Endothelial cell of umbilical vein (primary cell): ENCODE results near the gene GBP5. TPM values are rescaled to one million over a fixed set of nuclear protein-coding genes. Genes with fewer than 3 reads are reported as not detected.

Experiments used
- BruUV-seq: library from RNA; stranded (reverse); fragments of 400-500 nt; replicated peaks from 2 replicates; lab custom pipeline; 2021; lab: Mats Ljungman, UMichigan
- CTCF ChIA-PET: fragments of 300-600, 350-600 bp; sonication (Branson Sonifier 250); formaldehyde crosslinking; loops from one replicate; lab custom pipeline; 2021; ENCODE audit warnings: antibody characterized with exemption, inconsistent platforms; lab: Charles Lee
- POLR2A ChIA-PET: fragments of 300-600, 350-600 bp; sonication (Branson Sonifier 250); formaldehyde crosslinking; loops from one replicate; lab custom pipeline; 2021; ENCODE audit warnings: antibody characterized with exemption, inconsistent platforms; lab: Charles Lee
- DNase-seq: peaks from one replicate; pipeline ENCODE4 v3.0.0-alpha.2; 2011; ENCODE audit warnings: low read depth, low spot score
- FAIRE-seq: peaks from 2 replicates; lab custom pipeline; 2011; peaks lifted over from hg19 to GRCh38; lab: Jason Lieb, UNC
- H2AFZ ChIP-seq: 2 replicates; pipeline ENCODE4 v1.6.0; 2012; ENCODE audit warnings: low read depth, low read length, control low read depth, inconsistent platforms
- H3K27ac ChIP-seq: 2 replicates; pipeline ENCODE4 v1.5.1; 2011; ENCODE audit warnings: low read depth, mild to moderate bottlenecking, control low read depth, low read length, moderate library complexity; ENCODE audit not compliant: insufficient read depth
- H3K27me3 ChIP-seq, 2 experiments: 2 replicates each; pipeline versions ENCODE4 v1.6.0 to v1.6.1; 2011; ENCODE audit warnings: low read length in 2 of 2, mixed read lengths in 1 of 2; ENCODE audit not compliant: control insufficient read depth in 2 of 2, insufficient read depth in 2 of 2
- H3K36me3 ChIP-seq, 2 experiments: 2 replicates in 1 of 2; 3 replicates in 1 of 2; pipeline ENCODE4 v1.5.1; 2011; ENCODE audit warnings: low read length in 2 of 2, mild to moderate bottlenecking in 1 of 2, moderate library complexity in 1 of 2; ENCODE audit not compliant: control insufficient read depth in 2 of 2, insufficient read depth in 2 of 2; ENCODE audit errors: extremely low read depth in 1 of 2
- H3K4me1 ChIP-seq: 3 replicates; pipeline ENCODE4 v1.5.1; 2011; ENCODE audit warnings: mild to moderate bottlenecking, low read length; ENCODE audit not compliant: control insufficient read depth, insufficient read depth; ENCODE audit errors: extremely low read depth
- H3K4me2 ChIP-seq: 2 replicates; pipeline ENCODE4 v1.6.1; 2011; ENCODE audit warnings: low read length, control low read depth, mixed read lengths; ENCODE audit not compliant: insufficient read depth
- H3K4me3 ChIP-seq, 3 experiments: fragments of 200-600 bp in 1 of 3; sonication (generic), shearing (Covaris generic) in 1 of 3; replicated peaks in 1 of 3; 2 replicates each; pipeline ENCODE4 v1.5.1; 2011 to 2016; ENCODE audit warnings: control low read depth in 3 of 3, low read length in 3 of 3, mild to moderate bottlenecking in 2 of 3, inconsistent platforms in 1 of 3, low read depth in 1 of 3, moderate library complexity in 1 of 3; ENCODE audit not compliant: insufficient read depth in 1 of 3
- H3K79me2 ChIP-seq: 2 replicates; pipeline ENCODE4 v1.6.0; 2012; ENCODE audit warnings: low read length, inconsistent platforms; ENCODE audit not compliant: control insufficient read depth, insufficient read depth
- H3K9ac ChIP-seq: replicated peaks from 2 replicates; pipeline ENCODE3; 2011; ENCODE audit warnings: low read length, control low read depth; ENCODE audit not compliant: insufficient read depth; ENCODE audit errors: extremely low read depth
- H3K9me1 ChIP-seq: replicated peaks from 3 replicates; pipeline ENCODE4 v1.6.0; 2011; ENCODE audit warnings: mild to moderate bottlenecking, low read length; ENCODE audit not compliant: control insufficient read depth, insufficient read depth; ENCODE audit errors: extremely low read depth
- H3K9me3 ChIP-seq: replicated peaks from 2 replicates; pipeline ENCODE4 v1.5.1; 2012; ENCODE audit warnings: low read length, inconsistent platforms; ENCODE audit not compliant: control insufficient read depth, insufficient read depth
- H4K20me1 ChIP-seq: replicated peaks from 2 replicates; pipeline ENCODE3; 2011; ENCODE audit warnings: mild to moderate bottlenecking, low read length; ENCODE audit not compliant: control insufficient read depth, insufficient read depth; ENCODE audit errors: extremely low read depth
- EZH2 ChIP-seq: IDR thresholded peaks from 2 replicates; pipeline ENCODE4 v1.6.1; 2012; ENCODE audit warnings: borderline replicate concordance, low read depth, mild to moderate bottlenecking, moderate library complexity, low read length, inconsistent platforms; ENCODE audit not compliant: severe bottlenecking
- FOS ChIP-seq: IDR thresholded peaks from 2 replicates; pipeline ENCODE4 v1.6.1; 2011; ENCODE audit warnings: mild to moderate bottlenecking, low read length, moderate library complexity, borderline replicate concordance; ENCODE audit not compliant: insufficient read depth
- GATA2 ChIP-seq: IDR thresholded peaks from 2 replicates; pipeline ENCODE4 v1.7.0; 2011; ENCODE audit warnings: low read depth, mild to moderate bottlenecking, moderate library complexity, mixed read lengths, low read length; ENCODE audit not compliant: insufficient read length, insufficient read depth
- JUN ChIP-seq: IDR thresholded peaks from 2 replicates; pipeline ENCODE4 v1.6.1; 2011; ENCODE audit warnings: borderline replicate concordance, low read depth; ENCODE audit not compliant: insufficient read length, insufficient read depth
- MYC ChIP-seq: IDR thresholded peaks from one replicate; pipeline ENCODE4 v1.6.1; 2011; ENCODE audit warnings: mild to moderate bottlenecking, low read depth, low read length
- POLR2A ChIP-seq: IDR thresholded peaks from 2 replicates; pipeline ENCODE4 v1.6.1; 2012; ENCODE audit warnings: low read depth, mild to moderate bottlenecking, control low read depth, low read length
- POLR2AphosphoS5 ChIP-seq: IDR thresholded peaks from 2 replicates; pipeline ENCODE4 v1.6.1; 2012; ENCODE audit warnings: low read depth, mild to moderate bottlenecking, control low read depth, low read length, moderate library complexity; ENCODE audit not compliant: insufficient read depth
- dilution Hi-C: fragments of 300-500 bp; cut with MboI; formaldehyde crosslinking; loops from one replicate; pipeline ENCODE4 v1.15.0; 2019; ENCODE audit warnings: low sequenced_read_pairs; ENCODE audit not compliant: extremely low pct_ligation_motif_present
- intact Hi-C: fragments of 100-400 bp; cut with micrococcal nuclease; formaldehyde crosslinking; loops from one replicate; pipeline ENCODE4 v1.10.0; 2022
- polyA plus RNA-seq, 4 experiments: library from polyadenylated mRNA; depleted of rRNA in 3 of 4; stranded (reverse) in 3 of 4; unstranded in 1 of 4; fragments of >200 nt; gene quantifications; 2 replicates each; pipeline versions ENCODE4 v1.2.1 to v1.2.3, GENCODE V29; 2011 to 2012; ENCODE audit warnings: missing spikeins in 1 of 4
- total RNA-seq: library from RNA; stranded (reverse); gene quantifications from 2 replicates; pipeline ENCODE4 v1.2.3, GENCODE V29; 2021
- TF ChIP-seq, protein P1 (sequence below), 2 donors: IDR thresholded peaks; 1 replicate in 1 of 2; 2 replicates in 1 of 2; pipeline ENCODE4 v1.5.1; 2011; ENCODE audit warnings: low read length in 2 of 2, mild to moderate bottlenecking in 2 of 2, moderate library complexity in 2 of 2, control low read depth in 1 of 2, inconsistent platforms in 1 of 2, low read depth in 1 of 2; ENCODE audit not compliant: insufficient read depth in 1 of 2; ENCODE audit errors: extremely low read depth in 1 of 2
- TF ChIP-seq, protein P2 (sequence below): IDR thresholded peaks from 2 replicates; pipeline ENCODE4 v1.6.1; 2011; ENCODE audit not compliant: insufficient read depth, insufficient read length

Gene GBP5
- total and polyA plus RNA-seq, 2 donors (not counting 3 experiments of a cell fraction or from before 2014, with no cell fraction given) = 0.31 TPM; not detected in 1

DNA sequence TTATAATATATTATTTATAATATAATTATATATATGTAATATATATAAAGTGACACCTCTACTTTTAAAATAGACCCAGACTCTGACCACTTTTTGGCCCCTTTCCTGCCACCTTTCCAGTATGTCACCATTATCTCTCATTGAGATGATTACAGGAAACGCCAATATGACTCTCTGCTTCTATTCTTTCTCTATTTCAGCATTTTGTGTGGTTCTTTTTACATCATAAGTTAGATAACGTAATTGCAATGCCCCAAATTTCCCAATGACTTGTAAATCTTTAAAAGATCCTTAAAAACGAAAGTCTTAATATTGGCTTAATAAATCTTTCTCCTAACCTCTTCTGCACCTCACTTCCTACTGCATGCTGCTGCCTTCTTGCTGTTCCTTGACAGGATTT lies 8.1 kb upstream of the GBP5 start:
- CTCF ChIA-PET = no interaction called here
- H3K79me2 ChIP-seq = no peaks in the 10 kb centered on the region
- no peak overlapping the region for H3K4me2 ChIP-seq
- H3K9me3 ChIP-seq = no peaks in the 10 kb centered on the region
- H3K9me1 ChIP-seq = no peaks in the 10 kb centered on the region
- no peak overlapping the region for H3K27ac ChIP-seq
- H4K20me1 ChIP-seq = no peaks in the 10 kb centered on the region
- H3K4me3 ChIP-seq = no peak overlapping the region
- TF ChIP-seq MYC (no peak), GATA2 (no peak), FOS (no peak), POLR2A (no peak), EZH2 (no peak), JUN (no peak), POLR2AphosphoS5 (no peak)
- TF ChIP-seq, protein P1, sequence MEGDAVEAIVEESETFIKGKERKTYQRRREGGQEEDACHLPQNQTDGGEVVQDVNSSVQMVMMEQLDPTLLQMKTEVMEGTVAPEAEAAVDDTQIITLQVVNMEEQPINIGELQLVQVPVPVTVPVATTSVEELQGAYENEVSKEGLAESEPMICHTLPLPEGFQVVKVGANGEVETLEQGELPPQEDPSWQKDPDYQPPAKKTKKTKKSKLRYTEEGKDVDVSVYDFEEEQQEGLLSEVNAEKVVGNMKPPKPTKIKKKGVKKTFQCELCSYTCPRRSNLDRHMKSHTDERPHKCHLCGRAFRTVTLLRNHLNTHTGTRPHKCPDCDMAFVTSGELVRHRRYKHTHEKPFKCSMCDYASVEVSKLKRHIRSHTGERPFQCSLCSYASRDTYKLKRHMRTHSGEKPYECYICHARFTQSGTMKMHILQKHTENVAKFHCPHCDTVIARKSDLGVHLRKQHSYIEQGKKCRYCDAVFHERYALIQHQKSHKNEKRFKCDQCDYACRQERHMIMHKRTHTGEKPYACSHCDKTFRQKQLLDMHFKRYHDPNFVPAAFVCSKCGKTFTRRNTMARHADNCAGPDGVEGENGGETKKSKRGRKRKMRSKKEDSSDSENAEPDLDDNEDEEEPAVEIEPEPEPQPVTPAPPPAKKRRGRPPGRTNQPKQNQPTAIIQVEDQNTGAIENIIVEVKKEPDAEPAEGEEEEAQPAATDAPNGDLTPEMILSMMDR (IDR thresholded peaks at IDR 0.05; ENCODE audit: extremely low read depth in 1 of 2, insufficient read depth in 1 of 2, low read depth in 1 of 2, low read length in 2 of 2) = no peak
- TF ChIP-seq, protein P2, sequence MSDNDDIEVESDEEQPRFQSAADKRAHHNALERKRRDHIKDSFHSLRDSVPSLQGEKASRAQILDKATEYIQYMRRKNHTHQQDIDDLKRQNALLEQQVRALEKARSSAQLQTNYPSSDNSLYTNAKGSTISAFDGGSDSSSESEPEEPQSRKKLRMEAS = no peak
- no peak for FAIRE-seq
- no peak overlapping the region for H2AFZ ChIP-seq
- no peaks in the 10 kb centered on the region for H3K4me1 ChIP-seq
- DNase-seq = no peak
- BruUV-seq = no TSS peak
- H3K9ac ChIP-seq = no peak overlapping the region
- H3K27me3 ChIP-seq = no peaks in the 10 kb centered on the region
- dilution Hi-C loops (no loop called here), intact Hi-C loops (no loop called here)
- POLR2A ChIA-PET = no interaction called here
- H3K36me3 ChIP-seq = no peaks in the 10 kb centered on the region
